ENCODE results near the gene SERPINA5.

SERPINA5 gene

DNA sequence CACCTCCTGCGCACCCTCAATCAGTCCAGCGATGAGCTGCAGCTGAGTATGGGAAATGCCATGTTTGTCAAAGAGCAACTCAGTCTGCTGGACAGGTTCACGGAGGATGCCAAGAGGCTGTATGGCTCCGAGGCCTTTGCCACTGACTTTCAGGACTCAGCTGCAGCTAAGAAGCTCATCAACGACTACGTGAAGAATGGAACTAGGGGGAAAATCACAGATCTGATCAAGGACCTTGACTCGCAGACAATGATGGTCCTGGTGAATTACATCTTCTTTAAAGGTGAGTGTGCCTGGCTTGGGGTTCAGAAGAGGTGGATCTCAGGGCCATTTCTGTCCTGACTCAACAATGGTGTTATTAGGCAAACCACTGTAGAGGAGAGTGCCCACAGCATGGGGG lies 33.6 kb downstream of the SERPINA5 start:
- CTCF ChIA-PET = no interaction called here
- POLR2A ChIA-PET = interaction anchor here (1.0 kb wide), 1 partner anchor 15 kb away, joined by 3 read pairs; no protein-coding TSS in a partner anchor
- H3K4me3 ChIP-seq (ENCODE audit: low read depth, low read length) = no peak overlapping the region
- no peak for DNase-seq (ENCODE audit: low read depth, low spot score)
- TF ChIP-seq, protein P1, sequence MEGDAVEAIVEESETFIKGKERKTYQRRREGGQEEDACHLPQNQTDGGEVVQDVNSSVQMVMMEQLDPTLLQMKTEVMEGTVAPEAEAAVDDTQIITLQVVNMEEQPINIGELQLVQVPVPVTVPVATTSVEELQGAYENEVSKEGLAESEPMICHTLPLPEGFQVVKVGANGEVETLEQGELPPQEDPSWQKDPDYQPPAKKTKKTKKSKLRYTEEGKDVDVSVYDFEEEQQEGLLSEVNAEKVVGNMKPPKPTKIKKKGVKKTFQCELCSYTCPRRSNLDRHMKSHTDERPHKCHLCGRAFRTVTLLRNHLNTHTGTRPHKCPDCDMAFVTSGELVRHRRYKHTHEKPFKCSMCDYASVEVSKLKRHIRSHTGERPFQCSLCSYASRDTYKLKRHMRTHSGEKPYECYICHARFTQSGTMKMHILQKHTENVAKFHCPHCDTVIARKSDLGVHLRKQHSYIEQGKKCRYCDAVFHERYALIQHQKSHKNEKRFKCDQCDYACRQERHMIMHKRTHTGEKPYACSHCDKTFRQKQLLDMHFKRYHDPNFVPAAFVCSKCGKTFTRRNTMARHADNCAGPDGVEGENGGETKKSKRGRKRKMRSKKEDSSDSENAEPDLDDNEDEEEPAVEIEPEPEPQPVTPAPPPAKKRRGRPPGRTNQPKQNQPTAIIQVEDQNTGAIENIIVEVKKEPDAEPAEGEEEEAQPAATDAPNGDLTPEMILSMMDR (IDR thresholded peaks at IDR 0.05; ENCODE audit: insufficient read depth, low read length, missing control alignments) = no peak

DNA sequence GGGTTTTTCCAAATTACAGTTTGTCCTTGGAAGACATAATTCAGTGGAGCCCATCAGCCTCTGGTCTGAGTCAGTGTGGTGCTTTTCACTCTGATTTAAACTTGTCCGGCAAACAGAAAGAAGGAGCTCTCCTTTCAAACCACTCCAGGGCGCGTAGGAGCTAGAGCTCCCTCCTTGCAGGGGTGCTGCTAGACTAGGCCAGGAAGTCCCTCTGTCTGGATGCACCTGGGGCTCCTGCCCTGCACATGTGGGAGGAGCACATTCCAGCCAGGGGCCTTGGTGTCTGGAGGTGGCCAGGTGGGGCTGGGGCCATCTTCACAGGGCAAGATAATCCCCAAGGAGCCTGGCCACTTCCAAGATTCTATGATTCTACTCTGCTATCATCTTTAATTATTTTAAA lies 34.0 kb downstream of the SERPINA5 start:
- H3K4me3 ChIP-seq (ENCODE audit: low read depth, low read length) = no peak overlapping the region
- DNase-seq (ENCODE audit: low read depth, low spot score) = no peak
- TF ChIP-seq, protein P1 (IDR thresholded peaks at IDR 0.05; ENCODE audit: insufficient read depth, low read length, missing control alignments) = no peak
- POLR2A ChIA-PET = interaction anchor here (1.0 kb wide), 1 partner anchor 15 kb away, joined by 3 read pairs; no protein-coding TSS in a partner anchor
- CTCF ChIA-PET = no interaction called here

DNA sequence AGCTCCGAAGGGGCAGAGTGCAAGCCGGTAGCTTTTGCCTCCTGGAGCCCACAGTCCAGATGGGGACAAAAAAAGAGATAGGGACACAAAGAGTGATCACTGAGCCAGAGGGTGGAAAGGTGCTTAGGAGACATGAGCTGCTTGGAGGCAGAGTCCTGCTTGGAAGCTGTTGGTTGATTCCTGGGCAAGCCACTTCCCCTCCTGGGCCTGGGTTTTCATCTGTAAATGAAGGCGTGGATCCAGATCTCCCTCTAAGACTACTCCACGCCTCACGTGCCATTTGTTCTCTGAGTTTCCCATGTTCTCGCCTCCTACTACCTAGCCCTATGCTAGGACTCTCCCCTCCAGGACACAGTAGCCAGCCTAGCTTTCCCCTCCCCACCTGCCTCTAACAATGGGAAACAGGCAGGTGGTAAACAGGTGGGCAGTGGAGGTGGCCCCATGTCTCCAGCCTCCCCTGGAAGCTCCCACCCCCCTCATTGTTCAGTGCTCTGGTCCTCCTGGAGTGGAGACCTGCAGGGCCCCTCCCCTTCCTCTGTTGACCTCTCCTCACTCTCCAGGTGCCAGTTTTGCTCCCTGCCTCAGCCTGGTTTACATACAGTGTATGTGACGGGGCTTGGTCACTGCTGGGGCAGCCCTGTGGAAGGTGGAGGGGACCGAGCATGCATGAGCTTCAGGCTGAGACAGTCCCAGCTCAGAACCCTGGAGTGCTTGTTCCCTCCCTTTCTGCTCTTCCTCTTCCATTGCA lies 34.8 kb downstream of the SERPINA5 start:
- DNase-seq (ENCODE audit: low read depth, low spot score) = no peak
- ChIA-PET CTCF (no interaction called here), POLR2A (interaction anchor here (1.0 kb wide), 1 partner anchor 16 kb away, joined by 3 read pairs; no protein-coding TSS in a partner anchor)
- TF ChIP-seq, protein P1 (IDR thresholded peaks at IDR 0.05; ENCODE audit: insufficient read depth, low read length, missing control alignments) = no peak
- no peak overlapping the region for H3K4me3 ChIP-seq (ENCODE audit: low read depth, low read length)

DNA sequence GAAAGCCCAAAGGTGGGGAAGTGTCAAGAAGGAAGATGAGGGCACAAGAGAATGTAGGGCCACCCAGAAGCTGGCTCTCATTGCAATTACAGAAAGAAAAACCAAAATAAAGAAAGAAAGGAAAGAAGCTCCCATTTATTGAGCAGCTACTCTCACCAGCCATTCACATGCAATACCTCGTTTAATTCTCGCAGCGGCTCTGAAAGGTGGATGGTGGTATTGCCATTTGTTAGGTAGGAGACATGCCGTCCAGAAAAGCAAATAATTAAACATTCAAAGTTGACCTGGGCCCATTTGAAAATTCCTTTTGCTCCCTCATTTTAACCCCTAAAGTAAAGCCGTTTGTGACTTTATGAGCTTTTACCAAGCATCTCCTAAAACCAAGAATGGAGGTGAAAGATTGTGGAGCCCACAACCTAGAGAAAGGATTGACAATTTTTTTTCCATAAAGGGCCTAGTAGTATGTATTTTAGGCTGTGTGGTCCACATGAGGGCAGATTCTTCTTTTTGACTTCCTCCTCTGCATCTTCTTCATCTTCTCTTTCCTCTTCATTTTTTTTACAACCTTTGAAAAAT lies 36.2 kb downstream of the SERPINA5 start:
- ChIA-PET CTCF (no interaction called here), POLR2A (no interaction called here)
- TF ChIP-seq, protein P1 (IDR thresholded peaks at IDR 0.05; ENCODE audit: insufficient read depth, low read length, missing control alignments) = no peak
- H3K4me3 ChIP-seq (ENCODE audit: low read depth, low read length) = no peak overlapping the region
- DNase-seq (ENCODE audit: low read depth, low spot score) = no peak

DNA sequence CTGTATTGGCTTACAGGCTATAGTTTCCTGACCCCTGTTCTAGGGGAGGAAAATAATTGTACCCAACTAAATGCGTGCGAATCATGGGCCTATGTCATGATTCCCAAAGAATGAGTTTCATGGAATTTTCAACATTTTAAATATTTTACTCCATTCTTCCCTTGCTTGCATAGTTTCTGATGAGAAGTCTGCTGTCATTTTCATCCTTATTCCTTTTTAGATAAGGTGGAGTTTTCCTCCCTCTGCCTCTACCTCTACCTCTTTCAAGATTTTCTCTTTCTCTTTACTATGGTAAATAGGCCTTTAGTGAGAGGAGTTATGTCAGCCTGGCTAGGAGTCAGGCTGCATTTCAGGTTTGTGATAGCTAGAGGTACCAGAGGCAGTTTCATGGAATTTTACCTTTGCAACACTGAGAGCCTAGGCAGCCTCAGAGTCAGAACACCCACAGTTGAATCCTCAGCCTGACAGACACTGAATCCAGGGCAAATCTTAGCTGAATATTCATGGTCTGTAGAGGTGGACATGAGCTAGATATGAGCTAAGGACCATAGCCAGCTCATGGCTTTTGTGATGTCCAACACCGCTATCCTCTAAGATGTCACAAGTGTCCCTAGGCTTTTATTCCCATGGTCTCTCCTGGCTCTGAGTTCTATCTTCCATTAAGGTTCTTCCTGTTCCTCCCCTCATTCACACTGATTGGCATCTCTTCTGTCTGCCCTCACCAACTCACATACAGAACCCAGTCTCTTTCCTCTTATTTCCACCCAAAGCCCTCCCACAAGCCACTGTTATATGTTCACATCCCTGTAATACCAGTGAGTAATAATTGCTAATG lies 37.0 kb downstream of the SERPINA5 start:
- no peak overlapping the region for H3K4me3 ChIP-seq (ENCODE audit: low read depth, low read length)
- ChIA-PET CTCF (no interaction called here), POLR2A (no interaction called here)
- no peak for DNase-seq (ENCODE audit: low read depth, low spot score)
- TF ChIP-seq, protein P1 (IDR thresholded peaks at IDR 0.05; ENCODE audit: insufficient read depth, low read length, missing control alignments) = no peak

DNA sequence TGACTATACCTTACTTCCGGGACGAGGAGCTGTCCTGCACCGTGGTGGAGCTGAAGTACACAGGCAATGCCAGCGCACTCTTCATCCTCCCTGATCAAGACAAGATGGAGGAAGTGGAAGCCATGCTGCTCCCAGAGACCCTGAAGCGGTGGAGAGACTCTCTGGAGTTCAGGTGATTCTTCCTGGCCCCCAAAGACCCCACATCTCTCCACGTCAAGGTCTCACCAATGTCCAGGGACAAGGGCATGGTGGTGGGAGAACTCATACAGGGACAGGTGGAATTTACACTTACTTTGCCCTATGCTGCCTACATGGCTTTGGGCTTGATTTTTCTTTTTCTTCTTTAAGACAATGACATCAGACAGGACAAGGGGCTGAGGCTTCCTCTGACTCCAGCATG lies 38.1 kb downstream of the SERPINA5 start:
- DNase-seq (ENCODE audit: low read depth, low spot score) = no peak
- ChIA-PET POLR2A (no interaction called here), CTCF (no interaction called here)
- no peak overlapping the region for H3K4me3 ChIP-seq (ENCODE audit: low read depth, low read length)
- TF ChIP-seq, protein P1 (IDR thresholded peaks at IDR 0.05; ENCODE audit: insufficient read depth, low read length, missing control alignments) = no peak

Data from AG04449 (cell line).